HG02970 (cell line): ENCODE measurements around the gene OR52D1.

Experiments used
- ATAC-seq: cut with Tn5 transposase; IDR thresholded peaks from one replicate; pipeline ENCODE4 v1.9.1; 2021; ENCODE audit warnings: mild to moderate bottlenecking, moderate library complexity, moderate number of reproducible peaks; ENCODE audit not compliant: unreplicated experiment, low FRiP score

The OR52D1 gene

GRCh38 chr11:5508605-5509004, 20.1 kb downstream of the OR52D1 start:
- no peak for ATAC-seq

DNA sequence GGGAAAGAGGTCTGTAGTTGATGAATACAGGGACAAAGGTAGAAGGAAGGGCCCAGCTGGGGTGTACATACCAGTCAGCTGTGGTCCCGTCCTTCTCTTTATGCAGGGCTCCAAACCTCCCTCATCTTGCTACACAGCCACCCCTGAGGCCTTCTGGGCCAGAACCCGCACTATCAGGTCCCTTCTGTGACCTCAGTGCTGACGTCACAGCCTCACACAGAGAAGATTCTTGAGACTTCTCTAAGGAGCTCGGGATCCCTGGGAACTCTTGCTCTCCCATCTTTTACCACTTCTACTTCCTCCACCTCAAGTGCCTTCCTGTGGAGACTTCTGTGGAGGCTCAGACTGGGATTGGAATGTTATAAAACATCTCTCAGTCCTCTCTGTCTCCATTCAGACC, 21.3 kb downstream of the OR52D1 start, which contains the start of gene UBQLN3:
Gene UBQLN3, minus strand, starts transcription at position 155 of the 400 bp plus-strand sequence. CDS start 399 bp downstream, outside the sequence.
- no peak for ATAC-seq

GRCh38 chr11:5514841-5515240, 26.4 kb downstream of the OR52D1 start:
- no peak for ATAC-seq

DNA sequence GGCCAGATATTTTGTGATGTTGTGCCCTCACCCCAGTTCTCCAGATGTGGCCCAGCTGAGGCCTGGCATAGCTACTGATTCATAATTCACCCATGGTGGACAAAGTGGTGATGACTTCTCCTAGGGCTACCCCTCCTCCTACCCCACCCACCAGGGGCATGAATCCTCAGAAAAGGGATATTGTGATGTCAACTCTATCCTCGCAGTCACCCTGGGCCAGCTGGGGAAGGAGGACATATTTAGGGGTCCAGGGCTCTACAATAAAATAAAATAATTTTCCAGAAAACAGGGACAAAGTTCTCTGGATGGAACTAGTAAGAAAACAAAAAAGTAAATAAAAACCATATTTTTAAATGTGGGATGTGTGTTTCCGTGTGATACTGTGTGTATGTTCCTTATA, 28.1 kb downstream of the OR52D1 start, which contains the start of gene UBQLNL:
Gene UBQLNL, minus strand, starts transcription at position 101 of the 400 bp plus-strand sequence. CDS start 258 bp downstream, outside the sequence.
- ATAC-seq: no peak

- ATAC-seq: no peak
These were observed 33.1 kb downstream of the OR52D1 start for GRCh38 chr11:5521540-5521939.

DNA sequence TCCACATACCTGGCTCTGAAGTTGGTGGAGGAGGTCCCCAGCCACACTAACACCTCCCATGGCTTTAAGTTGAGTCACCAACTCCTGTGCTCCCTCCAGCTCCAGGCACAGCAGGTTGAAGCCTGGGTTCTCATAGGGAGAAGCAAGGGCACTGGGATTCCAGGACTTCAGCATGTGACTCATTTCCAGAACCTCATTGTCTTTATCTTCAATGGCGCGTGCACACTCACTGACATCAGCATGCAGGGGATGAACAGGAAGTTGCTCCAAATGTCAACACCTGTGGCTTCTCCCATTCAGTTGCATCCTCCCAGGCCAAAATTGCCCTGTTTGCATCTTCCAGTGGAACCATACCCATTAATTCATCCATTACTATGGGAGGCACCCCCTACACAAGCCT, 33.8 kb downstream of the OR52D1 start:
- ATAC-seq: no peak

- ATAC-seq: no peak
These were observed 36.3 kb downstream of the OR52D1 start for GRCh38 chr11:5524756-5525155.

DNA sequence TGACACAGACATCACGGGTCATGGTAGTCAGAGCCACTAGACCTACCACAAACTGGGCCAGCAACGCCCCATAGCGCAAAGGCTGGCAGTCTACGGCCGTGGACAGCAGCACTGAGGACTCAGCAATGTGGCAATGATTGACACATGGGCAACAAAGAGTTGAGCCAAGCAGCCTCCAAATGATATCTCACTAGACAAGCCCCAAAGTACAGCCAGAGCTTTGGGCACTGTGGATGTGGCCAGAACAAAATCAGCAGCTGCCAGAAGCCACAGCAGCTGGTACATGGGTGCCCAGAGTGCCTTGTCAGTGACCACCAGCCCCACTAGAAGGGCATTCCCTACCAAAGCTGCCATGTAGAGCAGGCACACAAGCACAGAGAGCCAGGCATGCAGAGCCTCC, 39.2 kb downstream of the OR52D1 start:
- ATAC-seq: no peak

DNA sequence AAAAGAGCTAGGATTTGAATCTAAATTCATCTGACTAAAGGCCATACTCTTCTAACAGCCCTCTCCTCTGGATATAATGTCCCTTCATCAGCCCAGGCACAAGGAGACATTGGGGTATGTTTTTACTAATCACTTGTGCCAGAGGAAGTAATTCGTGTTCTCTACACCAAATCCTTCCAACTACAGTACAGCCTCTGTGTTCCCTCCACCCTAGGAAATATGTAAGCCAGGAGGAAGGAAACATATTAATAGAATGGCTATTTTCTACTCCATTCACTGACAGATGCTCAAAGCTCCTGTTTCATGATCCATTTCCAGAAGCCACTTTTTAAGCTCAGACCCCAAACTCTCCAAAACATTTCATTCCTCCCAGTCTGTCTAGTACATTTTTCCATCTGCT, 40.0 kb downstream of the OR52D1 start:
- no peak for ATAC-seq

DNA sequence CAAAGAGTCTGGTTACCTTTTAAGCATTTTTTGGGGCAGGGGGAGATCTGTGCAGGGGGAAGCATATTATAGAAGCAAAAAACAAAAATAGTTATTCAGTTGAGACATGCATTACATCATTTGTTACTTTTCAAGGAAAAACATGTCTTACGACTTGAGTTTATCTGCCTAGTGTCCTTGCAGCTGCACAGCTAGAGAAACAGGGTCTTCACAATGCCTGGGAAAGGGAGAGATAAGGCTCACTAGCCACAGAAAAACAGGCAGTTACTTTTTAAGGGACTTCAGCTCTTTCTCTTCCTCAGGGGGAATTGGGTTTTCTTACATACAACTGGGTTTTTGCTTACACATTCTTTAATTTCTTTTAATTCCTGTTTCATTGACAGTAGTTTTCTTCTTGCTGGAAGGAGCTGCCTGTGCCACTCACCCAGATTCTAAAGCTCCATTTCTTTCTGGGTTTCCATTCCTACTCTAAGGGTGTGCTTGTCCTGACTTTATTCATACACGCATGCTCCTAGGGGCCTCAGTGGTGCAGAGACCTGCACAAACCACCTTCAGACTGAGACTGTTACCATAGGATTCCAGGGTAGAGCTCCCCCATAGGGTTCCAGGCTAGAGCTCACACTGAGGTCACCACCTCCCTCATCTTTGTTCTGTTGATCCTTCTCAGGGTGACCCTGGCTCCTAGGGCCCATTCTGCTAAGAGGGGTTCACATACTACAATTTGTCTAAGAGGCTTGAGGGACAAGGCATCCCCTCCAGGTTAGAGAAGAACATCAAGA, 42.8 kb downstream of the OR52D1 start:
- no peak for ATAC-seq

GRCh38 chr11:5534046-5534445, 45.6 kb downstream of the OR52D1 start:
- ATAC-seq: no peak

GRCh38 chr11:5536482-5536881, 48.0 kb downstream of the OR52D1 start:
- ATAC-seq: no peak
